IMR-90 (cell line): ENCODE data around the gene PLCXD1. TPM values are rescaled to one million over a fixed set of nuclear protein-coding genes. Genes with fewer than 3 reads are reported as not detected.

ENCODE experiments used
- ATAC-seq: fragments of 200-7000 bp; cut with Tn5 transposase; 2 replicates; pipeline ENCODE4 v1.9.1; 2020; ENCODE audit warnings: low read depth, mild to moderate bottlenecking, moderate library complexity
- BruUV-seq: library from RNA; stranded (reverse); fragments of 400-500 nt; replicated peaks from 2 replicates; lab custom pipeline; 2021; lab: Mats Ljungman, UMichigan
- CTCF ChIA-PET: fragments of 300-600 bp; formaldehyde crosslinking; extraction: SDS; loops from one replicate; lab custom pipeline; 2021; ENCODE audit warnings: antibody characterized with exemption; lab: Yijun Ruan, JAX
- POLR2A ChIA-PET: fragments of 300-600 bp; sonication (Branson Sonifier 250); formaldehyde crosslinking; loops from one replicate; lab custom pipeline; 2022; ENCODE audit warnings: antibody characterized with exemption; ENCODE audit not compliant: unreplicated experiment; lab: Charles Lee
- DNase-seq: peaks from one replicate; pipeline ENCODE4 v3.0.0; 2013
- H2AFZ ChIP-seq: replicated peaks from 2 replicates; pipeline ENCODE3; 2013; ENCODE audit warnings: low read length, mild to moderate bottlenecking; ENCODE audit not compliant: poor library complexity
- H2AK5ac ChIP-seq: 2 replicates; pipeline ENCODE4 v1.6.1; 2013; ENCODE audit warnings: low read depth, low read length, inconsistent platforms
- H2AK9ac ChIP-seq: replicated peaks from 2 replicates; pipeline ENCODE3; 2013; ENCODE audit warnings: mild to moderate bottlenecking, low read depth, low read length, moderate library complexity; ENCODE audit not compliant: poor library complexity
- H2BK120ac ChIP-seq: 2 replicates; pipeline ENCODE4 v1.6.1; 2013; ENCODE audit warnings: low read depth, low read length, inconsistent platforms
- H2BK15ac ChIP-seq: 3 replicates; pipeline ENCODE4 v1.6.1; 2013; ENCODE audit warnings: low read depth, low read length, inconsistent platforms
- H2BK20ac ChIP-seq: 2 replicates; pipeline ENCODE4 v1.6.1; 2013; ENCODE audit warnings: low read depth, mild to moderate bottlenecking, inconsistent platforms, low read length, moderate library complexity
- H2BK5ac ChIP-seq: 2 replicates; pipeline ENCODE4 v1.6.1; 2013; ENCODE audit warnings: mild to moderate bottlenecking, low read depth, low read length, inconsistent platforms; ENCODE audit not compliant: poor library complexity, severe bottlenecking
- H3K14ac ChIP-seq: replicated peaks from 2 replicates; pipeline ENCODE4 v1.6.1; 2013; ENCODE audit warnings: low read depth, low read length, inconsistent platforms
- H3K18ac ChIP-seq: 2 replicates; pipeline ENCODE4 v1.6.1; 2013; ENCODE audit warnings: low read depth, low read length, control low read depth
- H3K23ac ChIP-seq: 2 replicates; pipeline ENCODE4 v1.6.1; 2013; ENCODE audit warnings: low read depth, low read length, inconsistent platforms
- H3K27ac ChIP-seq: 2 replicates; pipeline ENCODE4 v1.5.1; 2013; ENCODE audit warnings: mild to moderate bottlenecking, control low read depth, low read length; ENCODE audit not compliant: insufficient read depth
- H3K27me3 ChIP-seq: 2 replicates; pipeline ENCODE4 v1.6.1; 2013; ENCODE audit warnings: low read length; ENCODE audit not compliant: control insufficient read depth, insufficient read depth
- H3K36me3 ChIP-seq: 2 replicates; pipeline ENCODE4 v1.6.1; 2013; ENCODE audit warnings: low read length, mixed read lengths; ENCODE audit not compliant: control insufficient read depth, insufficient read depth
- H3K4ac ChIP-seq: 2 replicates; pipeline ENCODE4 v1.6.1; 2013; ENCODE audit warnings: low read depth, low read length, inconsistent platforms
- H3K4me1 ChIP-seq: 2 replicates; pipeline ENCODE4 v1.6.1; 2013; ENCODE audit warnings: low read length, mixed read lengths; ENCODE audit not compliant: control insufficient read depth, insufficient read depth
- H3K4me2 ChIP-seq: 2 replicates; pipeline ENCODE4 v1.6.1; 2013; ENCODE audit warnings: low read depth, mild to moderate bottlenecking, control low read depth, low read length, moderate library complexity
- H3K4me3 ChIP-seq: 2 replicates; pipeline ENCODE4 v1.5.1; 2013; ENCODE audit warnings: low read depth, mild to moderate bottlenecking, control low read depth, low read length, moderate library complexity; ENCODE audit not compliant: insufficient read depth
- H3K56ac ChIP-seq: 2 replicates; pipeline ENCODE4 v1.6.1; 2013; ENCODE audit warnings: low read length, inconsistent platforms; ENCODE audit not compliant: insufficient read depth; ENCODE audit errors: extremely low read depth
- H3K79me1 ChIP-seq, 2 experiments: 2 replicates each; pipeline ENCODE4 v1.6.1; 2013; ENCODE audit warnings: low read length in 2 of 2, inconsistent platforms in 1 of 2, low read depth in 1 of 2
- H3K9ac ChIP-seq: 2 replicates; pipeline ENCODE4 v1.6.1; 2013; ENCODE audit warnings: low read depth, low read length, control low read depth
- H3K9me1 ChIP-seq: 2 replicates; pipeline ENCODE4 v1.6.1; 2013; ENCODE audit warnings: low read length, inconsistent platforms; ENCODE audit not compliant: insufficient read depth
- H3K9me3 ChIP-seq: 2 replicates; pipeline ENCODE4 v1.6.1; 2013; ENCODE audit warnings: low read length; ENCODE audit not compliant: control insufficient read depth, insufficient read depth
- H4K20me1 ChIP-seq: 2 replicates; pipeline ENCODE4 v1.6.1; 2013; ENCODE audit warnings: low read length, inconsistent platforms; ENCODE audit not compliant: insufficient read depth
- H4K5ac ChIP-seq: 2 replicates; pipeline ENCODE4 v1.6.1; 2013; ENCODE audit warnings: mild to moderate bottlenecking, low read depth, low read length, control low read depth
- H4K8ac ChIP-seq, 2 experiments: 2 replicates each; pipeline ENCODE4 v1.6.1; 2013; ENCODE audit warnings: low read depth in 2 of 2, low read length in 2 of 2, control low read depth in 1 of 2, inconsistent platforms in 1 of 2
- H4K91ac ChIP-seq: 2 replicates; pipeline ENCODE4 v1.6.1; 2013; ENCODE audit warnings: low read depth, low read length, inconsistent platforms; ENCODE audit not compliant: insufficient read depth
- BHLHE40 ChIP-seq: fragments of 150-350 bp; IDR thresholded peaks from 2 replicates; pipeline ENCODE4 v1.6.1; 2016; ENCODE audit warnings: mild to moderate bottlenecking, low read depth, low read length
- CEBPB ChIP-seq: IDR thresholded peaks from 2 replicates; pipeline ENCODE4 v1.6.1; 2012; ENCODE audit warnings: low read depth, low read length, improper control_type of control experiment
- CHD1 ChIP-seq: IDR thresholded peaks from 2 replicates; pipeline ENCODE4 v1.6.1; 2012; ENCODE audit warnings: low read depth, low read length, improper control_type of control experiment
- ELK1 ChIP-seq: fragments of 150-350 bp; IDR thresholded peaks from 2 replicates; pipeline ENCODE4 v1.6.1; 2016; ENCODE audit warnings: low read depth, mild to moderate bottlenecking, low read length, moderate library complexity, borderline replicate concordance
- FOS ChIP-seq: fragments of 150-350 bp; IDR thresholded peaks from 2 replicates; pipeline ENCODE4 v1.6.1; 2016; ENCODE audit warnings: low read depth, low read length
- MAFK ChIP-seq: IDR thresholded peaks from 2 replicates; pipeline ENCODE4 v1.6.1; 2012; ENCODE audit warnings: low read depth, low read length, improper control_type of control experiment
- MAZ ChIP-seq: IDR thresholded peaks from 2 replicates; pipeline ENCODE4 v1.6.1; 2012; ENCODE audit warnings: low read depth, mild to moderate bottlenecking, low read length, improper control_type of control experiment, moderate library complexity, borderline replicate concordance
- MXI1 ChIP-seq: IDR thresholded peaks from 2 replicates; pipeline ENCODE4 v1.6.1; 2012; ENCODE audit warnings: low read depth, mild to moderate bottlenecking, low read length, moderate library complexity, borderline replicate concordance
- NFE2L2 ChIP-seq: fragments of 150-350 bp; IDR thresholded peaks from 2 replicates; pipeline ENCODE4 v1.6.1; 2016; ENCODE audit warnings: low read depth, mild to moderate bottlenecking, low read length
- RAD21 ChIP-seq: IDR thresholded peaks from 2 replicates; pipeline ENCODE4 v1.6.1; 2012; ENCODE audit warnings: low read length, improper control_type of control experiment
- RCOR1 ChIP-seq: IDR thresholded peaks from 2 replicates; pipeline ENCODE4 v1.6.1; 2012; ENCODE audit warnings: mild to moderate bottlenecking, low read length, improper control_type of control experiment; ENCODE audit not compliant: insufficient replicate concordance
- RFX5 ChIP-seq: IDR thresholded peaks from 2 replicates; pipeline ENCODE4 v1.8.0; 2012; ENCODE audit warnings: low read depth, mild to moderate bottlenecking, low read length, moderate library complexity
- USF2 ChIP-seq: fragments of 150-350 bp; IDR thresholded peaks from 2 replicates; pipeline ENCODE4 v1.6.1; 2017; ENCODE audit warnings: mild to moderate bottlenecking, antibody characterized with exemption, low read length, low read depth
- WGBS, 2 experiments: methylation state at CpG; one replicate each; pipeline versions ENCODE4 v1.1.5 to v1.1.7; 2013; ENCODE audit warnings: missing lambda C conversion rate in 2 of 2; ENCODE audit not compliant: insufficient read length in 1 of 2; ENCODE audit errors: extremely low coverage in 2 of 2; 5-methylcytosine and 5-hydroxymethylcytosine counted together
- dilution Hi-C: fragments of 300-500 bp; cut with HindIII; formaldehyde crosslinking; loops from one replicate; pipeline ENCODE4 v1.14.3; 2018; ENCODE audit warnings: low sequenced_read_pairs; ENCODE audit not compliant: unreplicated experiment
- in situ Hi-C: fragments of 300-500 bp; cut with MboI; formaldehyde crosslinking; loops from 3 replicates; pipeline ENCODE4 v1.14.3; 2019; ENCODE audit warnings: low sequenced_read_pairs, inconsistent platforms, mixed read lengths
- intact Hi-C: fragments of 100-400 bp; cut with micrococcal nuclease; formaldehyde crosslinking; loops from 2 replicates; pipeline ENCODE4 v1.10.0; 2022
- polyA plus RNA-seq, 3 experiments: library from polyadenylated mRNA; depleted of rRNA; stranded (reverse); fragments of >200 nt; gene quantifications; 2 replicates each; pipeline ENCODE4 v1.2.3, GENCODE V29; 2012; ENCODE audit warnings: low replicate concordance in 1 of 3
- total RNA-seq: library from RNA; depleted of rRNA; stranded (reverse); fragments of >200 nt; gene quantifications from 2 replicates; pipeline ENCODE4 v1.2.3, GENCODE V29; 2012

Gene PLCXD1
- total and polyA plus RNA-seq, 2 of the 4 experiments (the other 2 are of a cell fraction), result 16.7 to 17.7 TPM

GRCh38 chrX:300334-300733 is 19.2 kb downstream of the PLCXD1 start:
- in situ Hi-C loops (no loop called here), dilution Hi-C loops (no loop called here), intact Hi-C loops (no loop called here)
- ATAC-seq (no peak), DNase-seq (no peak)
- Histone ChIP-seq H3K4me2 (no peak overlapping the region), H3K9me1 (no peaks in the 10 kb centered on the region), H3K56ac (no peak overlapping the region), H3K4me1 (no peaks in the 10 kb centered on the region), H3K27me3 (no peaks in the 10 kb centered on the region), H3K23ac (no peak overlapping the region), H3K14ac (no peak overlapping the region), H2BK5ac (no peak overlapping the region), H2BK20ac (no peak overlapping the region), H4K5ac (no peak overlapping the region), H3K36me3 (peaks cover 51% of the 10 kb centered on the region), H2AK9ac (no peak overlapping the region), H3K4me3 (no peak overlapping the region), H4K20me1 (no peaks in the 10 kb centered on the region), H3K9me3 (peaks cover 3% of the 10 kb centered on the region; the same call in 1 of the 2 replicates), H4K91ac (no peak overlapping the region), H2BK15ac (no peak overlapping the region), H2BK120ac (no peak overlapping the region), H3K18ac (no peak overlapping the region), H3K27ac (no peak overlapping the region), H3K4ac (no peak overlapping the region), H2AFZ (no peak overlapping the region), H2AK5ac (no peak overlapping the region), H3K79me1 (0 out of 4 replicates have a peak, but pooled peaks cover 0 to 3% of the 10 kb centered on the region in 2 experiments), H4K8ac (no peak overlapping the region), H3K9ac (no peak overlapping the region)
- TF ChIP-seq MAZ (no peak), CHD1 (no peak), USF2 (no peak), MXI1 (no peak), RFX5 (no peak), MAFK (no peak), BHLHE40 (no peak), RCOR1 (no peak), FOS (no peak), RAD21 (no peak), ELK1 (no peak), CEBPB (no peak), NFE2L2 (no peak)
- ChIA-PET POLR2A (no interaction called here), CTCF (no interaction called here)
- BruUV-seq, result no TSS peak
- WGBS, 2 experiments, result 98% methylated on average over 4 of the region's 8 CpGs; no CpG with 5 or more reads in 1 of the 2 experiments
